ENCODE data around the gene PCED1B.
A peak's percentile ranks its signal among the peaks of the same experiment; 100 is the strongest.

Gene PCED1B

GRCh38 chr12:47080725-47081502 lies 1.5 kb downstream of the PCED1B start:
- peak; percentile 73 for DNase-seq (ENCODE audit: low read depth)
- peak overlapping the region; percentile 94 for H3K4me3 ChIP-seq (replicated peaks; ENCODE audit: low read depth, low read length)
- TF ChIP-seq CTCF (IDR thresholded peaks at IDR 0.05; ENCODE audit: low read length, missing control alignments): no peak

GRCh38 chr12:47082283-47082682 lies 2.9 kb downstream of the PCED1B start:
- no peak for TF ChIP-seq CTCF (IDR thresholded peaks at IDR 0.05; ENCODE audit: low read length, missing control alignments)
- no peak overlapping the region for H3K4me3 ChIP-seq (replicated peaks; ENCODE audit: low read depth, low read length)
- no peak for DNase-seq (ENCODE audit: low read depth)

GRCh38 chr12:47082796-47083621 lies 3.6 kb downstream of the PCED1B start:
- no peak overlapping the region for H3K4me3 ChIP-seq (replicated peaks; ENCODE audit: low read depth, low read length)
- DNase-seq (ENCODE audit: low read depth): peak; percentile 86
- TF ChIP-seq CTCF (IDR thresholded peaks at IDR 0.05; ENCODE audit: low read length, missing control alignments): no peak

- no peak overlapping the region for H3K4me3 ChIP-seq (replicated peaks; ENCODE audit: low read depth, low read length)
- DNase-seq (ENCODE audit: low read depth): no peak
- no peak for TF ChIP-seq CTCF (IDR thresholded peaks at IDR 0.05; ENCODE audit: low read length, missing control alignments)
Observed at GRCh38 chr12:47084172-47084571, 4.8 kb downstream of the PCED1B start.

- H3K4me3 ChIP-seq (replicated peaks; ENCODE audit: low read depth, low read length): no peak overlapping the region
- TF ChIP-seq CTCF (IDR thresholded peaks at IDR 0.05; ENCODE audit: low read length, missing control alignments): no peak
- peak; percentile 77 for DNase-seq (ENCODE audit: low read depth)
Observed at GRCh38 chr12:47085815-47086252, 6.4 kb downstream of the PCED1B start.

GRCh38 chr12:47087088-47087688 lies 7.8 kb downstream of the PCED1B start:
- peak; percentile 66 for DNase-seq (ENCODE audit: low read depth)
- TF ChIP-seq CTCF (IDR thresholded peaks at IDR 0.05; ENCODE audit: low read length, missing control alignments): no peak

More at GRCh38 chr12:47087088-47087688, 7.8 kb downstream of the PCED1B start:
- no peak overlapping the region for H3K4me3 ChIP-seq (replicated peaks; ENCODE audit: low read depth, low read length)

Data from fibroblast of pulmonary artery (primary cell).